ENCODE measurements around the gene KL.

DNA sequence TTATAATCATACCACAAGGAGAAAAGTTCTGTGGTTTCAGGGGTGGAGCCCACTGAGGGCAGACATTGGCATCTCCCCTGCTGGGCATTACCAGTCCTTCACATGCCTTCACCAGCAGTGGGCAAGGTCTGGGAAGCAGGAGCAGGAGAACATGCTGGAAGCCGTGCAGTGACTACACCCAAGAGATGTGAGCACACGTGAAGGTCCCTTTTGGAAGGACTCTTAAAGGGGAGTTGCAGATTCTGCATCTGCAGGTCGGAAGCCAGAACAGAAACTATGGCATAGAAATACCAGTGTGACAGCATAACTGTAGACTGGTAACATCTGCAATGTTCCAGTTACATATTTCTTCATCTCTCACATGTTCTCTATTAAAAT is 26.9 kb upstream of the KL start:
- TF ChIP-seq, protein P1, sequence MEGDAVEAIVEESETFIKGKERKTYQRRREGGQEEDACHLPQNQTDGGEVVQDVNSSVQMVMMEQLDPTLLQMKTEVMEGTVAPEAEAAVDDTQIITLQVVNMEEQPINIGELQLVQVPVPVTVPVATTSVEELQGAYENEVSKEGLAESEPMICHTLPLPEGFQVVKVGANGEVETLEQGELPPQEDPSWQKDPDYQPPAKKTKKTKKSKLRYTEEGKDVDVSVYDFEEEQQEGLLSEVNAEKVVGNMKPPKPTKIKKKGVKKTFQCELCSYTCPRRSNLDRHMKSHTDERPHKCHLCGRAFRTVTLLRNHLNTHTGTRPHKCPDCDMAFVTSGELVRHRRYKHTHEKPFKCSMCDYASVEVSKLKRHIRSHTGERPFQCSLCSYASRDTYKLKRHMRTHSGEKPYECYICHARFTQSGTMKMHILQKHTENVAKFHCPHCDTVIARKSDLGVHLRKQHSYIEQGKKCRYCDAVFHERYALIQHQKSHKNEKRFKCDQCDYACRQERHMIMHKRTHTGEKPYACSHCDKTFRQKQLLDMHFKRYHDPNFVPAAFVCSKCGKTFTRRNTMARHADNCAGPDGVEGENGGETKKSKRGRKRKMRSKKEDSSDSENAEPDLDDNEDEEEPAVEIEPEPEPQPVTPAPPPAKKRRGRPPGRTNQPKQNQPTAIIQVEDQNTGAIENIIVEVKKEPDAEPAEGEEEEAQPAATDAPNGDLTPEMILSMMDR (IDR thresholded peaks at IDR 0.05; ENCODE audit: borderline replicate concordance, extremely low read depth, low read length, poor library complexity, severe bottlenecking) = no peak
- no peak for TF ChIP-seq EZH2 (IDR thresholded peaks at IDR 0.05; ENCODE audit: borderline replicate concordance, low read depth, low read length, severe bottlenecking)
